H1 (cell line): ENCODE measurements around the gene UNC93A. TPM values are rescaled to one million over a fixed set of nuclear protein-coding genes. Genes with fewer than 3 reads are reported as not detected.
"Not testable (repeated sequence)": the region's sequence is repeated elsewhere in the genome, so short reads cannot be mapped to it uniquely, and the experiment has no call there.

Experiments
- CTCF ChIA-PET: fragments of 300-600 bp; sonication (Branson Sonifier 250); formaldehyde crosslinking; loops from one replicate; lab custom pipeline; 2021; ENCODE audit not compliant: partially characterized antibody; lab: Charles Lee
- POLR2A ChIA-PET: fragments of 300-600 bp; sonication (Branson Sonifier 250); formaldehyde crosslinking; loops from one replicate; lab custom pipeline; 2021; ENCODE audit warnings: inconsistent platforms; ENCODE audit not compliant: partially characterized antibody; lab: Charles Lee
- DNase-seq, 2 experiments: peaks; one replicate each; pipeline versions ENCODE4 v3.0.0 to v3.0.0-alpha.2; 2010 to 2022; ENCODE audit warnings: low spot score in 2 of 2, low read depth in 1 of 2, mixed read lengths in 1 of 2
- FAIRE-seq: peaks from 2 replicates; lab custom pipeline; 2011; peaks lifted over from hg19 to GRCh38; lab: Jason Lieb, UNC
- H2AFZ ChIP-seq: 2 replicates; pipeline ENCODE4 v1.8.1; 2012; ENCODE audit warnings: low read length, inconsistent platforms
- H2AK5ac ChIP-seq: 2 replicates; pipeline ENCODE4 v1.6.1; 2013; ENCODE audit warnings: low read depth, low read length
- H2BK120ac ChIP-seq: replicated peaks from 2 replicates; pipeline ENCODE3; 2013; ENCODE audit warnings: low read depth, low read length, inconsistent platforms
- H2BK12ac ChIP-seq: 2 replicates; pipeline ENCODE4 v1.6.1; 2013; ENCODE audit warnings: low read depth, low read length
- H2BK15ac ChIP-seq: 2 replicates; pipeline ENCODE4 v1.6.1; 2013; ENCODE audit warnings: low read length
- H2BK20ac ChIP-seq: 2 replicates; pipeline ENCODE4 v1.6.1; 2013; ENCODE audit warnings: low read length
- H2BK5ac ChIP-seq: 2 replicates; pipeline ENCODE4 v1.6.1; 2013; ENCODE audit warnings: low read depth, low read length
- H3K14ac ChIP-seq: 2 replicates; pipeline ENCODE4 v1.6.1; 2013; ENCODE audit warnings: inconsistent platforms; ENCODE audit not compliant: insufficient read length
- H3K18ac ChIP-seq: 2 replicates; pipeline ENCODE4 v1.6.1; 2013; ENCODE audit warnings: low read length; ENCODE audit errors: extremely low read depth
- H3K23ac ChIP-seq: 2 replicates; pipeline ENCODE4 v1.6.1; 2013; ENCODE audit warnings: inconsistent platforms; ENCODE audit not compliant: insufficient read length
- H3K23me2 ChIP-seq: 2 replicates; pipeline ENCODE4 v1.6.1; 2013; ENCODE audit warnings: low read depth, low read length
- H3K27ac ChIP-seq: 2 replicates; pipeline ENCODE4 v1.6.1; 2011; ENCODE audit warnings: low read depth, low read length, inconsistent platforms
- H3K27me3 ChIP-seq, 4 experiments: replicated peaks in 1 of 4; 1 replicate in 1 of 4; 2 replicates in 3 of 4; pipeline versions ENCODE4 v1.6.1 to v1.8.1; 2011 to 2013; ENCODE audit warnings: low read length in 3 of 4, mild to moderate bottlenecking in 3 of 4, inconsistent platforms in 2 of 4, mixed read lengths in 2 of 4, moderate library complexity in 1 of 4; ENCODE audit not compliant: control insufficient read depth in 3 of 4, insufficient read depth in 3 of 4; ENCODE audit errors: extremely low read depth in 1 of 4
- H3K36me3 ChIP-seq, 4 experiments: 2 replicates each; pipeline versions ENCODE4 v1.6.1 to v1.8.1; 2011 to 2013; ENCODE audit warnings: mild to moderate bottlenecking in 4 of 4, low read length in 3 of 4, moderate library complexity in 2 of 4, control low read depth in 1 of 4, inconsistent platforms in 1 of 4; ENCODE audit not compliant: insufficient read depth in 4 of 4, control insufficient read depth in 2 of 4
- H3K4ac ChIP-seq: replicated peaks from 2 replicates; pipeline ENCODE3; 2013; ENCODE audit warnings: low read length, low read depth, mixed read lengths, inconsistent platforms; ENCODE audit not compliant: insufficient read length
- H3K4me1 ChIP-seq, 4 experiments: replicated peaks in 1 of 4; 1 replicate in 1 of 4; 2 replicates in 3 of 4; pipeline versions ENCODE4 v1.6.1 to v1.8.1; 2011 to 2013; ENCODE audit warnings: low read length in 3 of 4, inconsistent platforms in 2 of 4, mixed read lengths in 1 of 4; ENCODE audit not compliant: insufficient read depth in 4 of 4, control insufficient read depth in 3 of 4
- H3K4me2 ChIP-seq, 2 experiments: 2 replicates each; pipeline versions ENCODE4 v1.6.1 to v1.8.1; 2011 to 2013; ENCODE audit warnings: low read depth in 2 of 2, low read length in 2 of 2, control low read depth in 1 of 2, inconsistent platforms in 1 of 2, mild to moderate bottlenecking in 1 of 2; ENCODE audit not compliant: insufficient read depth in 1 of 2
- H3K4me3 ChIP-seq, 4 experiments: fragments of 200-600, 300-600 bp in 1 of 4; sonication (generic), shearing (Covaris generic), sonication (Bioruptor Twin) in 1 of 4; 2 replicates each; pipeline versions ENCODE4 v1.5.1 to v1.8.1; 2011 to 2016; ENCODE audit warnings: low read length in 4 of 4, low read depth in 3 of 4, control low read depth in 2 of 4, inconsistent platforms in 2 of 4, mild to moderate bottlenecking in 2 of 4, mixed read lengths in 1 of 4, moderate library complexity in 1 of 4; ENCODE audit not compliant: insufficient read depth in 2 of 4; ENCODE audit errors: extremely low read depth in 1 of 4
- H3K56ac ChIP-seq: replicated peaks from 2 replicates; pipeline ENCODE3; 2013; ENCODE audit warnings: low read depth, mild to moderate bottlenecking, mixed read lengths, low read length, inconsistent platforms; ENCODE audit not compliant: insufficient read length
- H3K79me1 ChIP-seq: 2 replicates; pipeline ENCODE4 v1.6.1; 2013; ENCODE audit warnings: low read depth, low read length, control low read depth
- H3K79me2 ChIP-seq, 2 experiments: 2 replicates each; pipeline versions ENCODE4 v1.6.1 to v1.8.1; 2012 to 2013; ENCODE audit warnings: low read length in 2 of 2, mild to moderate bottlenecking in 2 of 2, inconsistent platforms in 1 of 2; ENCODE audit not compliant: insufficient read depth in 2 of 2, control insufficient read depth in 1 of 2
- H3K9ac ChIP-seq, 4 experiments: replicated peaks in 1 of 4; 1 replicate in 1 of 4; 2 replicates in 3 of 4; pipeline versions ENCODE4 v1.6.1 to v1.8.1; 2011 to 2013; ENCODE audit warnings: low read depth in 3 of 4, low read length in 3 of 4, control low read depth in 2 of 4, mild to moderate bottlenecking in 2 of 4, moderate library complexity in 2 of 4, inconsistent platforms in 1 of 4; ENCODE audit errors: extremely low read depth in 1 of 4
- H3K9me3 ChIP-seq, 2 experiments: 2 replicates each; pipeline versions ENCODE4 v1.6.1 to v1.8.1; 2012 to 2013; ENCODE audit warnings: mild to moderate bottlenecking in 2 of 2, moderate library complexity in 2 of 2, control low read depth in 1 of 2, inconsistent platforms in 1 of 2, low read depth in 1 of 2, low read length in 1 of 2, mixed read lengths in 1 of 2; ENCODE audit not compliant: insufficient read depth in 2 of 2
- H4K20me1 ChIP-seq, 2 experiments: replicated peaks in 1 of 2; 2 replicates each; pipeline versions ENCODE3 to v1.8.1; 2011 to 2013; ENCODE audit warnings: inconsistent platforms in 2 of 2, low read length in 2 of 2, mild to moderate bottlenecking in 1 of 2; ENCODE audit not compliant: insufficient read depth in 2 of 2, control insufficient read depth in 1 of 2
- H4K5ac ChIP-seq: 2 replicates; pipeline ENCODE4 v1.6.1; 2013; ENCODE audit warnings: low read length, low read depth, mixed read lengths, inconsistent platforms; ENCODE audit not compliant: insufficient read length
- H4K8ac ChIP-seq: 2 replicates; pipeline ENCODE4 v1.8.0; 2013; ENCODE audit warnings: mild to moderate bottlenecking, moderate library complexity, low read length, inconsistent platforms; ENCODE audit not compliant: insufficient read depth; ENCODE audit errors: extremely low read depth
- H4K91ac ChIP-seq: replicated peaks from 2 replicates; pipeline ENCODE3; 2013; ENCODE audit warnings: low read length, mixed read lengths, inconsistent platforms; ENCODE audit not compliant: insufficient read length
- CBX8 ChIP-seq: fragments of 300-800, 300-1000 bp; sonication (generic); IDR thresholded peaks from 2 replicates; pipeline ENCODE4 v1.7.1; 2016; ENCODE audit warnings: low read depth, low read length, borderline replicate concordance
- CTBP2 ChIP-seq: IDR thresholded peaks from 2 replicates; pipeline ENCODE4 v1.7.0; 2011; ENCODE audit warnings: borderline replicate concordance, mild to moderate bottlenecking, moderate library complexity, mixed read lengths, low read length; ENCODE audit not compliant: insufficient read depth, insufficient read length
- EP300 ChIP-seq, 2 experiments: IDR thresholded peaks; 1 replicate in 1 of 2; 2 replicates in 1 of 2; pipeline ENCODE4 v1.6.1; 2011 to 2012; ENCODE audit warnings: low read depth in 2 of 2, low read length in 2 of 2, mild to moderate bottlenecking in 2 of 2, borderline replicate concordance in 1 of 2, inconsistent platforms in 1 of 2, moderate library complexity in 1 of 2
- KDM4A ChIP-seq: IDR thresholded peaks from one replicate; pipeline ENCODE4 v1.7.1; 2012; ENCODE audit warnings: low read depth, mild to moderate bottlenecking, moderate library complexity, low read length, inconsistent platforms; ENCODE audit not compliant: severe bottlenecking
- RBBP5 ChIP-seq: IDR thresholded peaks from 2 replicates; pipeline ENCODE4 v1.7.1; 2012; ENCODE audit warnings: low read depth, mild to moderate bottlenecking, inconsistent platforms, low read length, moderate library complexity, borderline replicate concordance
- TAF7 ChIP-seq: optimal IDR thresholded peaks from 2 replicates; pipeline ENCODE3; 2011; ENCODE audit warnings: low read depth, mild to moderate bottlenecking, inconsistent platforms, low read length, moderate library complexity, borderline replicate concordance
- WGBS, 2 experiments: shearing (Covaris generic) in 1 of 2; methylation state at CpG; one replicate each; pipeline versions ENCODE4 v1.1.6 to v1.1.7; 2013 to 2015; ENCODE audit warnings: low lambda C conversion rate in 2 of 2, mixed read lengths in 2 of 2, inconsistent platforms in 1 of 2, low coverage in 1 of 2, missing lambda C conversion rate in 1 of 2; ENCODE audit not compliant: insufficient replicate concordance in 2 of 2, insufficient coverage in 1 of 2, insufficient read length in 1 of 2; ENCODE audit errors: extremely low coverage in 1 of 2, missing lambda C conversion rate in 1 of 2; 5-methylcytosine and 5-hydroxymethylcytosine counted together
- polyA plus RNA-seq, 7 experiments: library from polyadenylated mRNA; depleted of rRNA in 3 of 7; stranded (reverse) in 5 of 7; unstranded in 2 of 7; fragments of >200 nt in 5 of 7; fragments of 200-250 nt in 2 of 7; gene quantifications; 1 replicate in 5 of 7; 2 replicates in 1 of 7; 4 replicates in 1 of 7; pipeline versions ENCODE4 v1.2.1 to v1.2.3, GENCODE V29; 2011 to 2013; ENCODE audit warnings: missing spikeins in 2 of 7, mixed read lengths in 2 of 7
- total RNA-seq: library from RNA; stranded (reverse); fragmentation: NEBNext Ultra II Directional; extraction: Animal tissue kit (Norgen Biotek cat#: 25700); gene quantifications from 2 replicates; pipeline ENCODE4 v1.2.1, GENCODE V29; 2021
- TF ChIP-seq, protein P1 (sequence below): IDR thresholded peaks from 2 replicates; pipeline ENCODE4 v1.6.1; 2011; ENCODE audit warnings: low read length, improper control_type of control experiment

The UNC93A gene
- total and polyA plus RNA-seq, 2 of the 8 experiments (the other 6 are each of a cell fraction or from before 2014, with no cell fraction given): 0.39 TPM; not detected in 1

DNA sequence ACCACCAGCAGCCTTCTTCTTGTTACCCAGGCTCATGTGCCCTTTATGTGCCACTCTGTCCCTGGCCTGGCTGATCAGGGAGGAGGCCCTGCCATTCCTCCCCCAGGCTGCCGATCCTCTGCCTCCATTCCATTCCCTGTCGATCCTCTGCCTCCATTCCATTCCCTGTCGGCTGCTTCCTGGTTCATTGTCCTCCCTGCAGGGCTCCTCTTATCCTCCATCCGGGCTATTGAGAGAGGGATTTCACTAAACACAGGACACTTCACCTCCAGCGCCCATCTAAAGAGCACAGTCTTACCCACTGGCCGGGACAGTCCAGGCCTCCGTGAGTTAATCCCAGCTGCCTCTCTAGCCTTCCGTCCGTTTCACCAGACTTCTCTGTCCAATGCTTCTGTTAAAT, 26.1 kb downstream of the UNC93A start (continued):
- no peak for TF ChIP-seq CBX8
- TF ChIP-seq RBBP5: no peak
- TF ChIP-seq EP300 (IDR thresholded peaks at IDR 0.05; ENCODE audit: borderline replicate concordance in 1 of 2, low read depth in 2 of 2, low read length in 2 of 2): no peak
- TF ChIP-seq TAF7: no peak
- TF ChIP-seq KDM4A: no peak
- TF ChIP-seq CTBP2: no peak
- TF ChIP-seq, protein P1, sequence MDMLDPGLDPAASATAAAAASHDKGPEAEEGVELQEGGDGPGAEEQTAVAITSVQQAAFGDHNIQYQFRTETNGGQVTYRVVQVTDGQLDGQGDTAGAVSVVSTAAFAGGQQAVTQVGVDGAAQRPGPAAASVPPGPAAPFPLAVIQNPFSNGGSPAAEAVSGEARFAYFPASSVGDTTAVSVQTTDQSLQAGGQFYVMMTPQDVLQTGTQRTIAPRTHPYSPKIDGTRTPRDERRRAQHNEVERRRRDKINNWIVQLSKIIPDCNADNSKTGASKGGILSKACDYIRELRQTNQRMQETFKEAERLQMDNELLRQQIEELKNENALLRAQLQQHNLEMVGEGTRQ: no peak

DNA sequence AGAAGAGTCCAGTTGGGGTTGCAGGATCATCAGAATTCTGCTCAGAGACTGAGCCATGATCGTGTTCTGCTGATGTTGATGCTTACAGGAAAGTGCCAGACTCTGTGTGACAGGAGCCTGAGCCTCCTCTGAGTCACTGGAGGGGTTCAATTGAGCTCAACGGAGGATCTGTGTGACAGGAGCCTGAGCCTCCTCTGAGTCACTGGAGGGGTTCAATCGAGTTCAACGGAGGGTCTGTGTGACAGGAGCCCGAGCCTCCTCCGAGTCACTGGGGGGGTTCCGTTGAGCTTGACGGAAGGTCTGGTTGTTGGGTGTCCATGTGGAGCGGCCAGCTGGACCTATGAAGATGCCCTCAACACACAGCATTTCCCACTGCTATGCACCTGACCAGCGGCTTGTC, 27.2 kb downstream of the UNC93A start:
- H3K79me1 ChIP-seq, H4K91ac ChIP-seq, H4K8ac ChIP-seq, H3K4me2 ChIP-seq, H2BK5ac ChIP-seq, H3K36me3 ChIP-seq, H3K56ac ChIP-seq, H3K14ac ChIP-seq, H4K20me1 ChIP-seq, H2BK12ac ChIP-seq, H2AFZ ChIP-seq, POLR2A ChIA-PET, H3K27ac ChIP-seq, H4K5ac ChIP-seq, H3K4ac ChIP-seq, FAIRE-seq, H2BK15ac ChIP-seq, H3K23ac ChIP-seq, H2BK20ac ChIP-seq, H2AK5ac ChIP-seq, H3K23me2 ChIP-seq, H3K18ac ChIP-seq, H3K9ac ChIP-seq, H3K79me2 ChIP-seq, H3K4me3 ChIP-seq, H3K27me3 ChIP-seq, H3K9me3 ChIP-seq, DNase-seq, H2BK120ac ChIP-seq: not testable (repeated sequence)
- peaks cover 7 to 18% (median 14%) of the 10 kb centered on the region in 4 experiments for H3K4me1 ChIP-seq
- CTCF ChIA-PET: interaction anchor here (0.6 kb wide), 1 partner anchor 71 kb away, joined by 3 read pairs; no protein-coding TSS in a partner anchor
- 66% methylated on average over 8 of the region's 10 CpGs; no CpG with 5 or more reads in 1 of the 2 experiments for WGBS, 2 experiments
